Measurements from ENCODE around the gene VWF.

VWF gene

GRCh38 chr12:6069437-6070093 is 54.9 kb downstream of the VWF start:
- no peak for DNase-seq (ENCODE audit: low read depth)
- H3K4me3 ChIP-seq (ENCODE audit: low read depth, low read length): no peak overlapping the region
- in situ Hi-C loops (cut with HindIII; ENCODE audit: low sequenced_read_pairs): no loop called here
- TF ChIP-seq, protein P1, sequence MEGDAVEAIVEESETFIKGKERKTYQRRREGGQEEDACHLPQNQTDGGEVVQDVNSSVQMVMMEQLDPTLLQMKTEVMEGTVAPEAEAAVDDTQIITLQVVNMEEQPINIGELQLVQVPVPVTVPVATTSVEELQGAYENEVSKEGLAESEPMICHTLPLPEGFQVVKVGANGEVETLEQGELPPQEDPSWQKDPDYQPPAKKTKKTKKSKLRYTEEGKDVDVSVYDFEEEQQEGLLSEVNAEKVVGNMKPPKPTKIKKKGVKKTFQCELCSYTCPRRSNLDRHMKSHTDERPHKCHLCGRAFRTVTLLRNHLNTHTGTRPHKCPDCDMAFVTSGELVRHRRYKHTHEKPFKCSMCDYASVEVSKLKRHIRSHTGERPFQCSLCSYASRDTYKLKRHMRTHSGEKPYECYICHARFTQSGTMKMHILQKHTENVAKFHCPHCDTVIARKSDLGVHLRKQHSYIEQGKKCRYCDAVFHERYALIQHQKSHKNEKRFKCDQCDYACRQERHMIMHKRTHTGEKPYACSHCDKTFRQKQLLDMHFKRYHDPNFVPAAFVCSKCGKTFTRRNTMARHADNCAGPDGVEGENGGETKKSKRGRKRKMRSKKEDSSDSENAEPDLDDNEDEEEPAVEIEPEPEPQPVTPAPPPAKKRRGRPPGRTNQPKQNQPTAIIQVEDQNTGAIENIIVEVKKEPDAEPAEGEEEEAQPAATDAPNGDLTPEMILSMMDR (IDR thresholded peaks at IDR 0.05; ENCODE audit: low read depth, low read length, missing control alignments): no peak

DNA sequence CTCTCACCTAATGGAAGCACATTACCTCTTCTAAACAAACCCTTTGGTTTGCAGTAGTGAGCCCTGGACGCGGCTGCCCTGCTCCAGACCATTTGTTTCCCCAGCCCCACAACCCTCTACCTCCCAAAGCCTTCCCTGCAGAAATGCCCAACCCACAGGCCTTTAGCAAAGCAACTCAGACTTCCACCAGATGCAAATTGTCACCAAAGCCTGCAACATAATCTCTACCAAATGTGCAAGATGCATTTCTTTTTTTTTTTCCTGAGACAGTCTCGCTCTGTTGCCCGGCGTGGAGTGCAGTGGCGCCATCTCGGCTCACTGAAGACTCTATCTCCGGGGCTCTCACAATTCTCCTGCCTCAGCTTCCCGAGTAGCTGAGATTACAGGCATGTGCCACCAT is 56.2 kb downstream of the VWF start:
- in situ Hi-C loops (cut with HindIII; ENCODE audit: low sequenced_read_pairs): no loop called here
- H3K4me3 ChIP-seq (ENCODE audit: low read depth, low read length): no peak overlapping the region
- DNase-seq (ENCODE audit: low read depth): no peak
- TF ChIP-seq, protein P1 (IDR thresholded peaks at IDR 0.05; ENCODE audit: low read depth, low read length, missing control alignments): no peak

GRCh38 chr12:6067152-6067916 is 57.1 kb downstream of the VWF start:
- in situ Hi-C loops (cut with HindIII; ENCODE audit: low sequenced_read_pairs): no loop called here
- TF ChIP-seq, protein P1 (IDR thresholded peaks at IDR 0.05; ENCODE audit: low read depth, low read length, missing control alignments): peak; percentile 62
- no peak for DNase-seq (ENCODE audit: low read depth)
- no peak overlapping the region for H3K4me3 ChIP-seq (ENCODE audit: low read depth, low read length)

DNA sequence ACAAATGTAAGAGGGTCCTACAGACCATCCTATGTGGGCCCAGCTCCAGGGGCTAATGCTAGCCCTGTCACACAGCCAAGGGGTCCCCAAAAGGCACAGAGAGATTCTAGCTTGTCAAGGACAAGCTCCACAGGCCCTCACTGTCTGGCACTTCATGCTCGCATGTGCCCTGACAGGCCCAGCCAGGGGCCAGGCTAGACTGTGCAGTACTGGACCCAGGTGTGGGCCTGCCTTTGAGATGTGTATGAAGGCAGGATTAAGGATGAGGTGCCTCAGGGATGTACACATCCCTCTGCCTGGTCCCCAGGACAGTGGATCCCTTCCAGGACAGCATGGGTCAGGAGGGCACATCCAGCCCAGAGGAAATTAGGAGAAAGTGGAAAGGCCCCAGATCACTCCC is 57.8 kb downstream of the VWF start:
- DNase-seq (ENCODE audit: low read depth): no peak
- TF ChIP-seq, protein P1 (IDR thresholded peaks at IDR 0.05; ENCODE audit: low read depth, low read length, missing control alignments): no peak
- in situ Hi-C loops (cut with HindIII; ENCODE audit: low sequenced_read_pairs): no loop called here
- no peak overlapping the region for H3K4me3 ChIP-seq (ENCODE audit: low read depth, low read length)

- in situ Hi-C loops (cut with HindIII; ENCODE audit: low sequenced_read_pairs): no loop called here
- TF ChIP-seq, protein P1 (IDR thresholded peaks at IDR 0.05; ENCODE audit: low read depth, low read length, missing control alignments): no peak
- DNase-seq (ENCODE audit: low read depth): no peak
- no peak overlapping the region for H3K4me3 ChIP-seq (ENCODE audit: low read depth, low read length)
Observed at GRCh38 chr12:6065863-6066199, 58.6 kb downstream of the VWF start.

GRCh38 chr12:6065131-6065862 is 59.2 kb downstream of the VWF start:
- no peak overlapping the region for H3K4me3 ChIP-seq (ENCODE audit: low read depth, low read length)
- in situ Hi-C loops (cut with HindIII; ENCODE audit: low sequenced_read_pairs): no loop called here
- TF ChIP-seq, protein P1 (IDR thresholded peaks at IDR 0.05; ENCODE audit: low read depth, low read length, missing control alignments): no peak
- no peak for DNase-seq (ENCODE audit: low read depth)

All from astrocyte of the cerebellum (primary cell).